Esophagus muscularis mucosa (tissue), 4 donors: ENCODE data around the gene PARD6B. TPM values are rescaled to one million over a fixed set of nuclear protein-coding genes. Genes with fewer than 3 reads are reported as not detected.

ENCODE experiments used
- DNase-seq: peaks from one replicate; pipeline ENCODE4 v3.0.0-alpha.2; 2017; ENCODE audit errors: extremely low spot score
- H3K27ac ChIP-seq, 4 donors: fragments of 200-600 bp; sonication (generic); replicated peaks in 1 of 4; 1 replicate in 3 of 4; 2 replicates in 1 of 4; pipeline ENCODE4 v1.5.1; 2016 to 2019; ENCODE audit warnings: mild to moderate bottlenecking in 1 of 4
- H3K27me3 ChIP-seq, 4 donors: fragments of 200-600 bp; sonication (generic); one replicate each; pipeline versions ENCODE4 v1.5.1 to v1.6.0; 2016 to 2019
- H3K36me3 ChIP-seq, 4 donors: fragments of 200-600 bp; sonication (generic); one replicate each; pipeline ENCODE4 v1.5.1; 2016 to 2019
- H3K4me1 ChIP-seq, 4 donors: fragments of 200-600 bp; sonication (generic); one replicate each; pipeline ENCODE4 v1.5.1; 2016 to 2019
- H3K4me3 ChIP-seq, 4 donors: fragments of 200-600 bp; sonication (generic); 1 replicate in 2 of 4; 2 replicates in 2 of 4; pipeline ENCODE4 v1.5.1; 2016 to 2019; ENCODE audit warnings: mild to moderate bottlenecking in 4 of 4, moderate library complexity in 1 of 4
- H3K9me3 ChIP-seq, 4 donors: fragments of 200-600 bp; sonication (generic); 1 replicate in 3 of 4; 2 replicates in 1 of 4; pipeline ENCODE4 v1.5.1; 2016 to 2019
- CTCF ChIP-seq, 3 experiments: fragments of 200-600 bp in 2 of 3; fragments of 450-650 bp in 1 of 3; sonication (generic) in 2 of 3; IDR thresholded peaks; one replicate each; pipeline ENCODE4 v1.5.1; 2017 to 2019; ENCODE audit warnings: antibody characterized with exemption in 3 of 3, mild to moderate bottlenecking in 2 of 3, moderate library complexity in 1 of 3
- EP300 ChIP-seq: sonication (generic); formaldehyde crosslinking; IDR thresholded peaks from one replicate; pipeline ENCODE4 v1.6.1; 2017; ENCODE audit warnings: antibody characterized with exemption
- POLR2A ChIP-seq: fragments of 450-650 bp; IDR thresholded peaks from one replicate; pipeline ENCODE4 v1.6.1; 2017; ENCODE audit warnings: antibody characterized with exemption, moderate library complexity, mild to moderate bottlenecking, low read depth
- POLR2AphosphoS5 ChIP-seq, 2 donors: sonication (generic); formaldehyde crosslinking; IDR thresholded peaks; one replicate each; pipeline ENCODE4 v1.6.1; 2017; ENCODE audit warnings: antibody characterized with exemption in 2 of 2
- WGBS: methylation state at CpG from one replicate; pipeline ENCODE4 v1.1.5; 2018; 5-methylcytosine and 5-hydroxymethylcytosine counted together
- intact Hi-C: fragments of 100-400 bp; cut with DNase I; formaldehyde crosslinking; loops from one replicate; pipeline ENCODE4 v1.15.1; 2023
- total RNA-seq, 4 donors: library from RNA; depleted of rRNA; stranded (reverse); fragments of >200 nt; gene quantifications; one replicate each; pipeline versions ENCODE4 v1.1.0 to v1.2.1, GENCODE V29; 2016

PARD6B gene
- total RNA-seq, 4 donors from 2014 or later: 0.99 to 4.2 (median 2.8) TPM

- Histone ChIP-seq H3K4me1 (peaks cover 0 to 2% (median 0%) of the 10 kb centered on the region in 4 donors), H3K27me3 (no peaks in the 10 kb centered on the region), H3K9me3 (no peaks in the 10 kb centered on the region), H3K4me3 (no peak overlapping the region), H3K36me3 (peaks cover 0 to 4% (median 0%) of the 10 kb centered on the region in 4 donors), H3K27ac (no peak overlapping the region)
- intact Hi-C loops: no loop called here
- TF ChIP-seq EP300 (no peak), POLR2AphosphoS5 (IDR thresholded peaks at IDR 0.05) (no peak), CTCF (IDR thresholded peaks at IDR 0.05) (no peak), POLR2A (no peak)
- 93% methylated on average over 3 of the region's 3 CpGs for WGBS
- DNase-seq: no peak
These were observed 21.8 kb downstream of the PARD6B start for GRCh38 chr20:50753152-50753551.

- Histone ChIP-seq H3K4me3 (no peak overlapping the region), H3K36me3 (peaks cover 0 to 4% (median 0%) of the 10 kb centered on the region in 4 donors), H3K27ac (no peak overlapping the region), H3K4me1 (no peaks in the 10 kb centered on the region), H3K9me3 (no peaks in the 10 kb centered on the region), H3K27me3 (no peaks in the 10 kb centered on the region)
- TF ChIP-seq POLR2A (no peak), CTCF (IDR thresholded peaks at IDR 0.05) (no peak), EP300 (no peak), POLR2AphosphoS5 (IDR thresholded peaks at IDR 0.05) (no peak)
- WGBS: 95% methylated on average over 4 of the region's 4 CpGs
- DNase-seq: no peak
- intact Hi-C loops: no loop called here
These were observed 23.0 kb downstream of the PARD6B start for GRCh38 chr20:50754420-50754819.

- no peak for DNase-seq
- no peaks in the 10 kb centered on the region for H3K27me3 ChIP-seq
- no peaks in the 10 kb centered on the region for H3K9me3 ChIP-seq
- no peak overlapping the region for H3K27ac ChIP-seq
- no peak for TF ChIP-seq CTCF (IDR thresholded peaks at IDR 0.05)
- H3K4me1 ChIP-seq: peaks cover 0 to 4% (median 2%) of the 10 kb centered on the region in 4 donors
- no peak overlapping the region for H3K4me3 ChIP-seq
- 87% methylated on average over 2 of the region's 2 CpGs for WGBS
- no peaks in the 10 kb centered on the region for H3K36me3 ChIP-seq
- intact Hi-C loops: no loop called here
These were observed 25.1 kb downstream of the PARD6B start for GRCh38 chr20:50756447-50756846.

- intact Hi-C loops: no loop called here
- 94% methylated on average over 5 of the region's 5 CpGs for WGBS
- no peaks in the 10 kb centered on the region for H3K36me3 ChIP-seq
- peaks cover 20 to 23% (median 23%) of the 10 kb centered on the region in 4 donors for H3K4me1 ChIP-seq
- no peaks in the 10 kb centered on the region for H3K9me3 ChIP-seq
- no peak for DNase-seq
- no peak overlapping the region for H3K4me3 ChIP-seq
- no peak overlapping the region for H3K27ac ChIP-seq
- no peaks in the 10 kb centered on the region for H3K27me3 ChIP-seq
- TF ChIP-seq POLR2A (no peak), POLR2AphosphoS5 (IDR thresholded peaks at IDR 0.05) (no peak), CTCF (IDR thresholded peaks at IDR 0.05) (no peak), EP300 (no peak)
These were observed 27.1 kb downstream of the PARD6B start for GRCh38 chr20:50758469-50758868.

GRCh38 chr20:50758992-50759391, 27.6 kb downstream of the PARD6B start:
- 87% methylated on average over 3 of the region's 3 CpGs for WGBS
- Histone ChIP-seq H3K36me3 (no peaks in the 10 kb centered on the region), H3K27me3 (no peaks in the 10 kb centered on the region), H3K4me3 (no peak overlapping the region), H3K9me3 (no peaks in the 10 kb centered on the region), H3K4me1 (peaks cover 21 to 24% (median 23%) of the 10 kb centered on the region in 4 donors), H3K27ac (no peak overlapping the region)
- TF ChIP-seq CTCF (IDR thresholded peaks at IDR 0.05): no peak
- TF ChIP-seq POLR2AphosphoS5 (IDR thresholded peaks at IDR 0.05): no peak
- TF ChIP-seq POLR2A: no peak
- no peak for TF ChIP-seq EP300
- intact Hi-C loops: no loop called here
- peak; percentile 37 for DNase-seq
